ENCODE data around the gene TMEM120B.
"Not testable (repeated sequence)": the region's sequence is repeated elsewhere in the genome, so short reads cannot be mapped to it uniquely, and the experiment has no call there.

TMEM120B gene

DNA sequence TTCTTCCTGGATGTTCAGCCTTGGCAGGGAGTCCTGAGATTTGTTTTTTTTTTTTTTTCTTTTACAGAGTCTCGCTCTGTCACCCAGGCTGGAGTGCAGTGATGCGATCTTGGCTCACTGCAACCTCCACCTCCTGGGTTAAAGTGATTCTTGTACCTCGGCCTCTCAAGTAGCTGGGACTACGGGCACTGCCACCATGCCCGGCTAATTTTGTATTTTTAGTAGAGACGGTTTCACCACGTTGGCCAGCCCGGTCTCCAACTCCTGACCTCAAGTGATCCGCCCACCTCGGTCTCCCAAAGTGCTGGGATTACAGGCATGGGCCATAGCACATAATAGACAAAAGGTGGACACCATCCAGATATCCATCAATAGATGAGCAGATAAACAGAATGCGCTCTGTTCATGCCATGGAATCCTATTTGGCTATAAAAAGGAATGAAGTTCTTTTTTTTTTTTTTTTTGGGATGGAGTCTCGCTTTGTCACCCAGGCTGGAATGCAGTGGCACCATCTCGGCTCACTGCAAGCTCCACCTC lies 32.8 kb upstream of the TMEM120B start:
- H3K9me3 ChIP-seq (ENCODE audit: control insufficient read depth, low read length); H3K36me3 ChIP-seq (ENCODE audit: control insufficient read depth, insufficient read depth, low read length); H3K27me3 ChIP-seq (ENCODE audit: control insufficient read depth, insufficient read depth, low read length, poor library complexity, severe bottlenecking); H3K4me1 ChIP-seq (ENCODE audit: control insufficient read depth, insufficient read depth, low read length); H3K4me3 ChIP-seq (ENCODE audit: insufficient read depth, low read depth, low read length); H3K27ac ChIP-seq (ENCODE audit: insufficient read depth, low read depth, low read length, poor library complexity, severe bottlenecking): not testable (repeated sequence)
- WGBS, 2 experiments: 86 to 89% methylated on average over 13 of the region's 13 CpGs

DNA sequence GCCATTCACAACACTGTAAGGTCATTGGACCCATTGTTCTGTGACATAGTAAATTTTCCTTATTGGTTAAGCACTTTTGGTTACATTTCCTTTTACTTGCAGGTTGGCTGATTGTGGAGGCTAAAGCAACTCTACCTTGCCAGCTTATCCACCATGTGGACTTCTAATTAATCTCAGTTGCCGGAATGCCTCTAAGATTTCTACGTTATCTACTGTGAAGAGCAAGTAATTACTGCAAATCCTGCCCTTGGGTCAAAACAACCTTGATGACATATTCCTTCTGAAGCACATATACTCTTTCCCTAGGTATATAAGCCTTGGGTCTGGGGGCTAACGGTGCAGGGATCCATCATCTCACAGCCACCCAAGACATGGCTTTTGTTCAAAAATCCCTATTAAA lies 23.6 kb upstream of the TMEM120B start:
- no peaks in the 10 kb centered on the region for H3K27me3 ChIP-seq (ENCODE audit: control insufficient read depth, insufficient read depth, low read length, poor library complexity, severe bottlenecking)
- no peak overlapping the region for H3K27ac ChIP-seq (ENCODE audit: insufficient read depth, low read depth, low read length, poor library complexity, severe bottlenecking)
- no peaks in the 10 kb centered on the region for H3K36me3 ChIP-seq (ENCODE audit: control insufficient read depth, insufficient read depth, low read length)
- H3K4me3 ChIP-seq (ENCODE audit: insufficient read depth, low read depth, low read length): no peak overlapping the region
- H3K9me3 ChIP-seq (ENCODE audit: control insufficient read depth, low read length): no peaks in the 10 kb centered on the region
- WGBS, 2 experiments: 85 to 93% methylated on average over 3 of the region's 3 CpGs
- H3K4me1 ChIP-seq (ENCODE audit: control insufficient read depth, insufficient read depth, low read length): no peaks in the 10 kb centered on the region

- H3K9me3 ChIP-seq (ENCODE audit: control insufficient read depth, low read length): no peaks in the 10 kb centered on the region
- WGBS, 2 experiments: 95% methylated on average over 2 of the region's 2 CpGs
- H3K4me1 ChIP-seq (ENCODE audit: control insufficient read depth, insufficient read depth, low read length): no peaks in the 10 kb centered on the region
- H3K4me3 ChIP-seq (ENCODE audit: insufficient read depth, low read depth, low read length): no peak overlapping the region
- no peaks in the 10 kb centered on the region for H3K36me3 ChIP-seq (ENCODE audit: control insufficient read depth, insufficient read depth, low read length)
- no peaks in the 10 kb centered on the region for H3K27me3 ChIP-seq (ENCODE audit: control insufficient read depth, insufficient read depth, low read length, poor library complexity, severe bottlenecking)
- H3K27ac ChIP-seq (ENCODE audit: insufficient read depth, low read depth, low read length, poor library complexity, severe bottlenecking): no peak overlapping the region
Measured at GRCh38 chr12:121689430-121689829, 23.1 kb upstream of the TMEM120B start.

GRCh38 chr12:121692744-121693143 lies 19.8 kb upstream of the TMEM120B start:
- H3K36me3 ChIP-seq (ENCODE audit: control insufficient read depth, insufficient read depth, low read length); H3K27ac ChIP-seq (ENCODE audit: insufficient read depth, low read depth, low read length, poor library complexity, severe bottlenecking); H3K27me3 ChIP-seq (ENCODE audit: control insufficient read depth, insufficient read depth, low read length, poor library complexity, severe bottlenecking); H3K4me1 ChIP-seq (ENCODE audit: control insufficient read depth, insufficient read depth, low read length); H3K4me3 ChIP-seq (ENCODE audit: insufficient read depth, low read depth, low read length); H3K9me3 ChIP-seq (ENCODE audit: control insufficient read depth, low read length): not testable (repeated sequence)
- WGBS, 2 experiments: 83 to 86% methylated on average over 3 of the region's 3 CpGs

DNA sequence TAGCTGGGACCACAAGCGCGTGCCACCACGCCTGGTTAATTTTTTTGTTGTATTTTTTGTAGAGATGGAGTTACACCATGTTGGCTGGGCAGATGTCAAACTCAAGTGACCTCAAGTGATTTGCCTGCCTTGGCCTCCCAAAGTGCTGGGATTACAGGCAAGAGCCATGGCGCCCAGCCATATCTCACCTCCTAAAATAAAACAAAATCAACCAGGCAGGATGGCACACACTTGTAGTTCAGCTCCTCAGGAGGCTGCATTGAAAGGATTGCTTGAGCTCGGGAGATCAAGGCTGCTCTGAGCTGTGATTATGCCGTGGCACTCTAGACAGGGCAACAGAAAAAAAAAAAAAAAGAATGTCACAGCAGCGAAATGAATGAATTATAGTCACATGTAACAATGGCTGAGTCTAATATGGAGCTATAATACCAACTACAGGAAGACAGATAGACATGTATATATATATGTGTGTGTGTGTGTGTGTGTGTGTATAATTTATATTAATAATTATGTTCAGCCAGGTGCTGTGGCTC lies 19.3 kb upstream of the TMEM120B start:
- Histone ChIP-seq H3K27ac (ENCODE audit: insufficient read depth, low read depth, low read length, poor library complexity, severe bottlenecking) (no peak overlapping the region), H3K36me3 (ENCODE audit: control insufficient read depth, insufficient read depth, low read length) (no peaks in the 10 kb centered on the region), H3K9me3 (ENCODE audit: control insufficient read depth, low read length) (no peaks in the 10 kb centered on the region), H3K27me3 (ENCODE audit: control insufficient read depth, insufficient read depth, low read length, poor library complexity, severe bottlenecking) (no peaks in the 10 kb centered on the region), H3K4me3 (ENCODE audit: insufficient read depth, low read depth, low read length) (no peak overlapping the region), H3K4me1 (ENCODE audit: control insufficient read depth, insufficient read depth, low read length) (no peaks in the 10 kb centered on the region)
- 89 to 94% methylated on average over 6 to 7 of the region's 7 CpGs for WGBS, 2 experiments

GRCh38 chr12:121697093-121697698 lies 15.4 kb upstream of the TMEM120B start:
- WGBS, 2 experiments: 62 to 66% methylated on average over 9 of the region's 9 CpGs
- H3K4me1 ChIP-seq (ENCODE audit: control insufficient read depth, insufficient read depth, low read length): no peaks in the 10 kb centered on the region
- H3K27ac ChIP-seq (ENCODE audit: insufficient read depth, low read depth, low read length, poor library complexity, severe bottlenecking): no peak overlapping the region
- no peaks in the 10 kb centered on the region for H3K36me3 ChIP-seq (ENCODE audit: control insufficient read depth, insufficient read depth, low read length)
- H3K4me3 ChIP-seq (ENCODE audit: insufficient read depth, low read depth, low read length): no peak overlapping the region
- no peaks in the 10 kb centered on the region for H3K9me3 ChIP-seq (ENCODE audit: control insufficient read depth, low read length)
- no peaks in the 10 kb centered on the region for H3K27me3 ChIP-seq (ENCODE audit: control insufficient read depth, insufficient read depth, low read length, poor library complexity, severe bottlenecking)

DNA sequence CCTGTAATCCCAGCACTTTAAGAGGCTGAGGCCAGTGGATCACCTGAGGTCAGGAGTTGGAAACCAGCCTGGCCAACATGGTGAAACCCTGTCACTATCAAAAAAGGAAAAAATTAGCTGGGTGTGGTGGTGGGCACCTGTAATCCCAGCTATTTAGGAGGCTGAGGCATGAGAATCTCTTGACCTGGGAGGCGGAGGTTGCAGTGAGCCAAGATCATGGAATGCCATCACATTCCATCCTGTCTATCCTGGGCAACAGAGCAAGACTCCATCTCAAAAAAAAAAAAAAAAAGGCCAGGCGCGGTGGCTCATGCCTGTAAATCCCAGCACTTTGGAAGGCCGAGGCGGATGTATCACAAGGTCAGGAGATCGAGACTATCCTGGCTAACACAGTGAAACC lies 14.7 kb upstream of the TMEM120B start:
- not testable (repeated sequence) for H3K4me3 ChIP-seq (ENCODE audit: insufficient read depth, low read depth, low read length); H3K27ac ChIP-seq (ENCODE audit: insufficient read depth, low read depth, low read length, poor library complexity, severe bottlenecking); H3K9me3 ChIP-seq (ENCODE audit: control insufficient read depth, low read length); H3K4me1 ChIP-seq (ENCODE audit: control insufficient read depth, insufficient read depth, low read length); H3K36me3 ChIP-seq (ENCODE audit: control insufficient read depth, insufficient read depth, low read length); H3K27me3 ChIP-seq (ENCODE audit: control insufficient read depth, insufficient read depth, low read length, poor library complexity, severe bottlenecking)
- WGBS, 2 experiments: 92 to 97% methylated on average over 6 of the region's 6 CpGs

GRCh38 chr12:121701667-121702277 lies 10.8 kb upstream of the TMEM120B start:
- Histone ChIP-seq H3K27ac (ENCODE audit: insufficient read depth, low read depth, low read length, poor library complexity, severe bottlenecking) (no peak overlapping the region), H3K36me3 (ENCODE audit: control insufficient read depth, insufficient read depth, low read length) (no peaks in the 10 kb centered on the region), H3K9me3 (ENCODE audit: control insufficient read depth, low read length) (no peaks in the 10 kb centered on the region), H3K4me3 (ENCODE audit: insufficient read depth, low read depth, low read length) (no peak overlapping the region), H3K27me3 (ENCODE audit: control insufficient read depth, insufficient read depth, low read length, poor library complexity, severe bottlenecking) (no peaks in the 10 kb centered on the region), H3K4me1 (ENCODE audit: control insufficient read depth, insufficient read depth, low read length) (no peaks in the 10 kb centered on the region)
- 92 to 93% methylated on average over 3 of the region's 3 CpGs for WGBS, 2 experiments

DNA sequence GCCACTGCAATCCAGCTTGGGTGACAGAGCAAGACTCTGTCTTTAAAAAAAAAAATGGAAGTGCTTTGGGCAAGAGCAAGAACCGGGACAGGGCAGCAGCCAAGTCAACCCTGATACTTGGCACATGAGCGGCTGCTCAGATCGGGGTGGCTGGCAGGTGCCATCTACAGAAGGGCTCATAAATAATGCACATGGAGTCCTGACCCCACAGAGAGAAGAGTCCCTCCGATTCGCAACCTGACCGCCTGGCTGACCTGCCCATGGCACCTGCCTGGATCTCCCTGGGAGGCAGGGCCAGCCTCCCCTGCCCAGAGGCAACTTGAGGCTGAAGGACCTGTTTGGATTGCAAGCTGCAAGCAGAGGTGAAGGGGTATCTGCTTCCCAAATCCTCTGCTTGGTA lies 9.6 kb upstream of the TMEM120B start:
- Histone ChIP-seq H3K27ac (ENCODE audit: insufficient read depth, low read depth, low read length, poor library complexity, severe bottlenecking) (no peak overlapping the region), H3K9me3 (ENCODE audit: control insufficient read depth, low read length) (no peaks in the 10 kb centered on the region), H3K4me3 (ENCODE audit: insufficient read depth, low read depth, low read length) (no peak overlapping the region), H3K4me1 (ENCODE audit: control insufficient read depth, insufficient read depth, low read length) (no peaks in the 10 kb centered on the region), H3K27me3 (ENCODE audit: control insufficient read depth, insufficient read depth, low read length, poor library complexity, severe bottlenecking) (no peaks in the 10 kb centered on the region), H3K36me3 (ENCODE audit: control insufficient read depth, insufficient read depth, low read length) (no peaks in the 10 kb centered on the region)
- WGBS, 2 experiments: 94% methylated on average over 6 of the region's 6 CpGs

- no peaks in the 10 kb centered on the region for H3K9me3 ChIP-seq (ENCODE audit: control insufficient read depth, low read length)
- no peak overlapping the region for H3K27ac ChIP-seq (ENCODE audit: insufficient read depth, low read depth, low read length, poor library complexity, severe bottlenecking)
- no peaks in the 10 kb centered on the region for H3K4me1 ChIP-seq (ENCODE audit: control insufficient read depth, insufficient read depth, low read length)
- H3K27me3 ChIP-seq (ENCODE audit: control insufficient read depth, insufficient read depth, low read length, poor library complexity, severe bottlenecking): no peaks in the 10 kb centered on the region
- H3K36me3 ChIP-seq (ENCODE audit: control insufficient read depth, insufficient read depth, low read length): no peaks in the 10 kb centered on the region
- H3K4me3 ChIP-seq (ENCODE audit: insufficient read depth, low read depth, low read length): no peak overlapping the region
Measured at GRCh38 chr12:121705514-121705913, 7.0 kb upstream of the TMEM120B start.

Data from ectodermal cell (in vitro differentiated cells).